GM11168 (cell line): Measurements from ENCODE around the gene EIF2S1.
"Not testable (repeated sequence)": the region's sequence is repeated elsewhere in the genome, so short reads cannot be mapped to it uniquely, and the experiment has no call there.

Source experiments
- in situ Hi-C: fragments of 300-500 bp; cut with MboI; formaldehyde crosslinking; loops from one replicate; pipeline ENCODE4 v1.12.0; 2022; ENCODE audit warnings: low sequenced_read_pairs; ENCODE audit not compliant: unreplicated experiment

The EIF2S1 gene

DNA sequence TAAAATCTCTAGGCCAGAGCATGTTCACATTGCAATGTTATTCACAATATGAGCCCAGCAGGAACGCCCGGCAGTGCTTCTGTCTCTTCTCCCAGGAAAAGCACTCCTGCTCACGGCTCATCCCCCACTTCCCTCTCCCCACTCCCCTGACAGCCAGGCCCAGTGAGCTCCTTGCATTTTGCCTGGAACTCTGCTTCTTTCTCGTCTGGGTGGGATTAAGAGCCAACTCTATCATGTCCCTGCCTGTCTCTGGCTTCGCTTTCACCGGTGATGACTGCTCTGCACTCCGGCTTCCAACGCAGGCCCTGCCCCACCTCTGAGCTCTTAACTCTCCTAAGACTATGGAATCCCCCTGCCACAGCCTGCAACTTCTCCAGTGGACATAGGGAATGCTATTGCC lies 49.3 kb downstream of the EIF2S1 start:
- in situ Hi-C loops: no loop called here

DNA sequence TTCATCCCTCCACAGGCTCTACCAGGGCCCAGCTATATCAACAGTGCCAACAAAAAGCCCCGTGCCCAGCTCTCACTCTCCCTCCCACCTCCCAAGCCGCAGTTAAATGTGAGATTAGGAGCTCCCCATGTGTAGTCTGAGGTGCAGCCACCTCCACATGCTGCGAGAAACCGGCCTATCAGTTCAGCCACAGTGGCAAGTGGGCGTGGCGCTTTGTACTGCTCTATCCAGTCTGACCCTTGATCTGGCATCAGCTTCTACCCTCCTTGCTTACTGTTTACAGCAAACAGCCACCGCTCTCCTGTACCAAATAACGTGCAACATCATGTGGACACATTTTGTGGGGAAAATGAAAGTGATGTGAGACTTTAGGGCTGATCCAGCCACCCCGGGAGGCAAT lies 50.2 kb downstream of the EIF2S1 start:
- in situ Hi-C loops: no loop called here

DNA sequence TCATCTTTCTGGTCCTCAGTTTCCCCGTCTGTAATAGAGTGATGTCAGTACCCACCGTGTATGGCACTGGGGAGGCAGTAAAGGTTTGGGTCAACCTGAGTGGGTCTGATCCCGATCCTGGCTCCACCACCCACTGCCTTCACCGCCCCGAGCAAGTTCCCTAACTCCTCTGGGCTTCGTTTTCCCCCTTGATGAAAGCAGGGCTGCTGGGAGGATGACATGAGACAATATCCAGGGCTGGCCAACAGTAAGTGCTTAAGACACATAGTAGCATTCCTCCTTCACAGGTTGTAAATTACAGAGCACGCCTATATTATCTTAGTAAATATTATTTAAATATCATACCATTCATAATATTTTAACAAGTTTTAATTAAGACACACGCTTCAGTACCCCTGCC lies 51.2 kb downstream of the EIF2S1 start:
- in situ Hi-C loops: no loop called here

DNA sequence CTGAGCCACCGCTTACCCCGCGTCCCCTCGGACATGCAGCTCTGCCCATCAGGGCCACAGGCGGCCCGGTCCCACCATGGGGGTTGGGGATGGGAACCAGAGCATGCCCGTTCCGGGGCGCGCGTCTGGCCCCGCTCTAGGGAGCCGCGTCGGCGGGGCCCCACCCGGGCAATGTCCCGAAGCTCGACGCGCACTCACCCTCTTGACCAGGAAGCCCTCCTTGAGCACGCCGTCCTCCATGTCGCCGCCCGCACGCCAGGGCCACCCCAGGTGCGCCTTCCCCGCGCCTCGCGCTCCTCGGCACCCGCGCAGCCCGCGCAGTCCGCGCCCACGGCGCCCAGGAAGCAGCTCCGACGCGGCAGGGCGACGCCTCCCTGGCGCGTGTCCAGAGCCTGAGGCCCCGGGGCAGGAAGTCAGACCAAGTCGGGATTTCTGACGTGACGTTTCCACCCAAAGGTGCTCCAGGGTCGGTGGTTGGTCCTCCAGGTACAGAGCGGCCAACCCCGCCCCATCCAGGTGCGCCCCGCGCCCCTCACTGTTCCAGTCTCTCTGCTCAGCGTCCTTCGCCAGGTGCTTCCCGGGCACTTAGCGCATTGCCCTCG lies 51.8 kb downstream of the EIF2S1 start, which contains the start of gene PLEK2:
Gene PLEK2, minus strand, starts transcription at position 346 of the 602 bp plus-strand sequence. Its CDS starts 106 bp downstream, at position 240.
- in situ Hi-C loops: no loop called here

- in situ Hi-C loops: no loop called here
These were observed 54.0 kb downstream of the EIF2S1 start for GRCh38 chr14:67413806-67414769.

DNA sequence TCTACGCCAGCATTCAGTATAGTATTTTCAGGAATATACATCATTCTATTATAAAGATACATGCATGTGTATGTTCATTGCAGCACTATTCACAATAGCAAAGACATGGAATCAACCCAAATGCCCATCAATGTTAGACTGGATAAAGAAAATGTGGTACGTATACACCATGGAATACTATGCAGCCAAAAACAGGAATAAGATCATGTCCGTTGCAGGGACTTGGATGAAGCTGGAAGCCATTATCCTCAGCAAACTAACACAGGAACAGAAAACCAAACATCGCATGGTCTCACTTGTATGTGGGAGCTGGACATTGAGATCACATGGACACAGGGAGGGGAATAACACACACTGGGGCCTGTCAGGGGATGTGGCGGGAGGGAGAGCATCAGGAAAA lies 55.5 kb downstream of the EIF2S1 start:
- in situ Hi-C loops: not testable (repeated sequence)

DNA sequence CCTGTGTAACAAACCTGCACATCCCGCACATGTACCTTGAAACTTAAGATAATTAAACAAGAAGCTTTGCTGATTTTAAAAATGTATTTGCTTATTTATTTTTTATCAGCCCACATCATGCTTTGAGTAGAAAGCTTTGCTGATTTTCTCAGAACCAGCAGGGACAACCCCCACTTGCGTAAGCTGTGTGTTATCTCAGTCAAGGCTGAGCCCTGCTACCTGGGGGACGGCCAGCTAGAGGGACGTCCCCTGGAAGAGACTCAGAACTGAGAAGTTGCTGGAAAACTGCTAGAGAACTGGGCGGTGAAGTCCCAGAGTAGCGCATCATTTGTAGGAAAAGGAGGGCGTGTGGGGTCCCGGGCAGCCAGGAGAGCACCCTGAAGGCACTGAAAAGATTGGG lies 56.0 kb downstream of the EIF2S1 start:
- in situ Hi-C loops: no loop called here

DNA sequence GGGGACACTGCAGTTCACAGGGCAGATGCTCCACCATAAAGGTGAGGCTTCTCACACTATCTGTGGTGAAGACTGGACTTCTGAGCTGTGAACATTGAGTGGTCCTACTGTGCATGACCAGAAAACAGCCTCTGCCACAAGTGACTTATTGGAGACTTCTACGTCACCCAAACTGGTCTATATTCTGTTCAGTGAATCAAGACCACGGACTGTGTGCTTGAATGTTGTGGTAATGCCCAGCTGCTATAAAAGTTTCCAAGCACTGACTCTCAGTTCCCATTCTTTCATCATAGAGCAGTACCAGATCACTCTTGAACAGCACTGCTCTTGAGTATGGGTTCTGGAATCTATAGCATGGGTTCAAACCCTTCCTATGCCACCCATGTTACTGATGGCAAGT lies 56.7 kb downstream of the EIF2S1 start:
- in situ Hi-C loops: no loop called here

GRCh38 chr14:67417633-67418032 lies 57.5 kb downstream of the EIF2S1 start:
- in situ Hi-C loops: no loop called here

DNA sequence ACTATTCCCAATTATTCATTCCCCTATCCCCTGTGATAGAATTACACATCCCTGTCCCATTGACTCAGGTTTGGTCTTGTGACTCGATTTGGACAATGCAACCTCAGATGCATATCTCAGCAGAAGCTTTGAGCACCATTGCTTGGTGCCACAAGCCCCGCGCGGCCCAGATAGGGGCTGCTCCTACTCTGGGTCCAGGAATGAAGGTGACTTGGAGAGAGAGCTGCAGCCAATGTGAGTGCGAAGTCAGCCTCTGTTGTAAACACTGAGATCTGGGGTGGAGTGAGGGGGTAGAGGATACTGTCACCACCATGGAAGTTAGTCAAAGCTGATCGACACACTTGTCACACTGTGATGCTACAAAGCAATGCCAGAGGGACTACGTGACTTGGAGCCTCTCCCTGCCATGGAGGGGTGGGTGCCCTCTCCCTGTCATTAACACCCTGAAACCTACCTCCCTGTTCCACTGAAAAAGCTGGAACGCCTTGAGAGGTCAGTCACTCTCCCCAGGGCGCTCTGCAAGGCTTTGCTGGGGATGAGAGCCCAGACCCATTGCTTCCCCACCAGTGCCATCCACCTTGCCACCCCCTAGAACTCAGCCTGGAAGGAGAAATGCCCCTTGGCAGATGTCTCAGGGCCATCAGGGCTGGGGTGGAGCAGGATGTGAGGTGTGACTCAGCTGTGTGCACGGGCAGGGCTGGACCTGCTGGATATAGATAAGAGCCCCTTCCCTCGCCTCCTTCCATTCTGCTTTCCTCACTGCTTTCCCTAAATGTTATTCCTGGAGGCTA lies 58.5 kb downstream of the EIF2S1 start:
- in situ Hi-C loops: no loop called here

DNA sequence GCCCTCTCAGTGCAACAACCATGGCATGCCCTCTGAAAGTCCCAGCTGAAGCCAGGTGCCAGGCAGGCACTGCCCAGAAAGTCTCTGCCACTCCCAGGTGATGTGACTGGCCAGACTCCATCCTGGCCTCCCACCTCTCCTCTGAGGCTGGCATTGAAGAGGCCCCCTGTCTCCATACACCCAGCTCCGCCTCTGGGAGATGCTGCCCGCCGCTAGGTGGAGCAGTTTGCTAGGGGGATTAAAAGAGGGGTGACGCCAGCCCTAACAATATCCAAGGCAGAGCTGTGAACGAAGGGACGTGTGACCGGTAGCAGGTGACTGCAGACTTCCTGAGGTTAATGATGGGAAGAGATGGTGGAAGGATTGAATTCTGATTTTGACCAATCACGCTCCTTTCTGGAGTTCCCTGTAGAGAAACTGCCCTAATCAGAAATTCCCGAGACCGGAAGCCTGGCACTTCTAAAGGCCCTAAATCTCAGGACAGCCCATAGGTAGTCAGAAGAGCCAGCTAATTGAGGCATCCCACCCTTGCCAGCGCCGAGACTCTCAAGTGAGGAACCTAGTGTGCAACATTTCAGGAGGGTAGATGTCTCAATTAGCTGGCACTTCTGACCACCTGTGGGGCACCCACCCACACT lies 60.1 kb downstream of the EIF2S1 start:
- in situ Hi-C loops: no loop called here

- in situ Hi-C loops: no loop called here
These were observed 61.5 kb downstream of the EIF2S1 start for GRCh38 chr14:67421356-67422224.

DNA sequence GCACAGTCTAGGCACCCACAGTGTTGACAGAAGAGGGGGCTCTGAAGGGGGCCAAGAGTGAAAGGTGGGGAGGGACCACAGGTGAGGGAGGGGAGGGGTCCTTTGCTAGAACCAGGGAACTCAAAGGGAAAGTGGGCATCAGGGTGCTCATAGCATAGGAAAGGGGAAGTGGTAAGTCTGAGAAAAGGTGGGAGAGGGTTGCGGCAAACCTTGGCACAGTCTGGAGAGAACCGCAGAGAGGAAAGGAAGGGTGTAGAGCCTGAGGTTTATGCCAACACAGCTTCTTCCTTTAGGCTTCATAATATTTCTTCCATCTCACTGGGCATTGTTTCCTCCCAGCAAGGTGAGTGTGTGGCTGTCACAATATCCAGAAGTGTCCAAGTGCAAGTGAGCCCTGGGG lies 63.3 kb downstream of the EIF2S1 start:
- in situ Hi-C loops: no loop called here

DNA sequence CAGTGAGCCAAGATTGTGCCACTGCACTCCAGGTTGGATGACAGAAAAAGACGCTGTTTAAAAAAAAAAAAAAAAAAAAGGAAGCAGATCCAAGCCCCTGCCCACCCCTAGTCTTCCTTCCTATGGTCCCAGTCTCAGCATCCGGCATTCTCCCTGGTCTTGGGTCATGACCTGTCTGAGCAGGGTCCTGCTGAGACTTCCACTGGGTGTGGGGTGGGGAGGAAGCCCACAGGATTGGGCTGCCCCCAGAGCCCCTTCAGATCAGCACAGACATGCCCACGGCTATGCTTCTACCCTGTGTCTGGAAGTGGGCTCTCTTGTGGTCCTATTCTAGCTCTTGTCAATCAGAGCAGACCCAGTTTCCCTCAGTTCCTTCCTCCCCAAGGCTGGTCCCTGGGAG lies 64.4 kb downstream of the EIF2S1 start:
- in situ Hi-C loops: no loop called here

DNA sequence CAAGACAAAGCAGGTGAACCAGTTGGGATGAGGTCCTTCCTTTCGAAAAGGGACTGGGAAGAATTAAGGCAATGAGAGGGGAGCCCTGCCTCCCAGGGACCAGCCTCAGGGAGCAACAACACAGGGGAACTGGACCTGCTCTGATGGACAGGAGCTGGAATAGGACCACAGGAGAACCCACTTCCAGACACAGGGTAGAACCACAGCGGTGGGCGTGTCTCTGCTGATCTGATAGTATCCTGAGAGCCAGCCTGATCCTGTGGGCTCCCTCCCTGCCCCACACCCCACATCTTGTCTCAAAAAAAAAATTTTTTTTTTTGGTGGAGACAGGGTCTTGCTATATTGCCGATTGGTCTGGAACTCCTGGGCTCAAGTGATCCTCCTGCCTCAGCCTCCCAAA lies 65.5 kb downstream of the EIF2S1 start:
- in situ Hi-C loops: no loop called here

DNA sequence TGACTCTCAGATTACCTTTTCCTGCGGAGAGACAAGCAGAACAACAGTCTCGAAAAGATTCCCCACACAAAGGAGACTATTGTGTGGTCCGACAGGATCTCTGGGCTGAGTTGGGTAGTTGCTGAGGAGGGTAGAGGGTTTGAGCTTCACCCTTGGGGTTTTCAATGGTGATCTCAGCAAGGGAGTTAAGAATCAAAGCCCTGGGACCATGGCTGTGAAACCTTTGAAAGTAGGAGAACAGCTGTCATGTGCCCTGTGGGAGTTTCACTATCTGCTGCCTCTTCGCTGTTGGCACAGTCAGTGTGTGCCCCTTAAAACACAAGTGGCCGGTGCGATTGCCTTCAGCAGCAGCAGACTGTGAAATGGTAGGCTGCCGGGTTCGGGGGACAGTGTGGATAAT lies 66.0 kb downstream of the EIF2S1 start:
- in situ Hi-C loops: no loop called here

GRCh38 chr14:67426983-67427606 lies 67.0 kb downstream of the EIF2S1 start:
- in situ Hi-C loops: no loop called here

DNA sequence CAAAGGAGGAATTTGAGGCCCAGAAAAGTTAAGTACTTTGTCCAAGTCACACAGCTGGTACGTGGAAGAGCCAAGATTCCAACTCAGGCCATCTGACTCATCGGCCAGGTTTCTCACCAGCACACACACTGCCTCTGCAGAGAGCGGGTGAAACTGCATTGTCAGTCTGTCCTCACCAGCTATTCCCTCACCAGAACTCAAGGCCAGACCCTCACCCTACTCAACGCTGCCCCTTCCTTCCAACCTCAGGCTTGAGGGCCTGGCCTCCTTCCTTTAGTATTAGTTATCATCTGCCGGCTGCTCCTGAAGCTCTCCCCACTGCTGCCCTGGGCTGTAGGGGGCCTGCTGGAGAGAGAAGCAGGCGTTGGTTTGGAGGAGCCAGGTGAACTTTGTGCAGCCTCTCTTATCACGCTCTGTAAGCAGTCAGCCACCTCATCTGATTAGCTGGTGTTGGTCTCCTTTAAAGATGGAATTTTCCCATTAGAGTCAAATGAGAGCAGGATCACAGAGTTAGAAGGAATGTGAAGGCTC lies 68.4 kb downstream of the EIF2S1 start:
- in situ Hi-C loops: no loop called here
